Stimulated activated CD8-positive, alpha-beta memory T cell treated with anti-CD3 and anti-CD28 coated beads, Interleukin-2, amount 100 ng/mL, for 1 hour (primary cell): Measurements from ENCODE around the gene EPB41L1.

ENCODE experiments used
- DNase-seq, 2 donors: peaks; one replicate each; pipeline ENCODE4 v3.0.0-alpha.2; 2020; ENCODE audit warnings: low read depth in 2 of 2

EPB41L1 gene

GRCh38 chr20:36155629-36155971, 1.1 kb downstream of the EPB41L1 start:
- no peak for DNase-seq

- DNase-seq, result no peak
Measured at GRCh38 chr20:36155991-36156390, 1.5 kb downstream of the EPB41L1 start.

GRCh38 chr20:36157610-36158009, 3.1 kb downstream of the EPB41L1 start:
- DNase-seq, result no peak

- no peak for DNase-seq
Measured at GRCh38 chr20:36158160-36158741, 3.7 kb downstream of the EPB41L1 start.

- DNase-seq, result no peak
Measured at GRCh38 chr20:36159833-36160232, 5.3 kb downstream of the EPB41L1 start.

GRCh38 chr20:36162272-36162966, 7.9 kb downstream of the EPB41L1 start:
- DNase-seq, result no peak

GRCh38 chr20:36167902-36168503, 13.5 kb downstream of the EPB41L1 start:
- DNase-seq, result no peak

GRCh38 chr20:36170542-36171215, 16.1 kb downstream of the EPB41L1 start:
- no peak for DNase-seq

- DNase-seq, result no peak
Measured at GRCh38 chr20:36173451-36173933, 19.0 kb downstream of the EPB41L1 start.

GRCh38 chr20:36175016-36175415, 20.5 kb downstream of the EPB41L1 start:
- no peak for DNase-seq

- no peak for DNase-seq
Measured at GRCh38 chr20:36175475-36175995, 21.0 kb downstream of the EPB41L1 start.

- DNase-seq, result no peak
Measured at GRCh38 chr20:36177716-36178115, 23.2 kb downstream of the EPB41L1 start.

GRCh38 chr20:36179170-36179945, 24.8 kb downstream of the EPB41L1 start:
- no peak for DNase-seq

- DNase-seq, result no peak
Measured at GRCh38 chr20:36180323-36180722, 25.8 kb downstream of the EPB41L1 start.

GRCh38 chr20:36181934-36182603, 27.5 kb downstream of the EPB41L1 start:
- no peak for DNase-seq

GRCh38 chr20:36182604-36183154, 28.1 kb downstream of the EPB41L1 start:
- no peak for DNase-seq

GRCh38 chr20:36183155-36183944, 28.8 kb downstream of the EPB41L1 start:
- no peak for DNase-seq

GRCh38 chr20:36184816-36185776, 30.6 kb downstream of the EPB41L1 start:
- DNase-seq, result no peak
